ENCODE measurements around the gene FOXA1. TPM values are rescaled to one million over a fixed set of nuclear protein-coding genes. Genes with fewer than 3 reads are reported as not detected.
A peak's percentile ranks its signal among the peaks of the same experiment; 100 is the strongest.

Gene FOXA1
- 0.40 and 8.2 TPM in 2 replicates for total RNA-seq

GRCh38 chr14:37594971-37595808 lies at the start of gene FOXA1, which contains the start of gene TTC6:
Gene FOXA1, minus strand, starts transcription at chr14:37595249. Its CDS starts 277 bp downstream, at chr14:37594972.
Gene TTC6, plus strand, starts transcription at chr14:37595629. Its CDS starts 26,436 bp downstream, at chr14:37622065.
- DNase-seq (ENCODE audit: low read depth) = no peak

- DNase-seq (ENCODE audit: low read depth) = no peak
Measured at GRCh38 chr14:37643701-37644100, 48.7 kb upstream of the FOXA1 start.

- no peak for DNase-seq (ENCODE audit: low read depth)
Measured at GRCh38 chr14:37642125-37642524, 47.1 kb upstream of the FOXA1 start.

GRCh38 chr14:37641117-37641516 lies 46.1 kb upstream of the FOXA1 start:
- no peak for DNase-seq (ENCODE audit: low read depth)

- DNase-seq (ENCODE audit: low read depth) = no peak
Measured at GRCh38 chr14:37638599-37638998, 43.5 kb upstream of the FOXA1 start.

- DNase-seq (ENCODE audit: low read depth) = no peak
Measured at GRCh38 chr14:37637341-37637740, 42.3 kb upstream of the FOXA1 start.

GRCh38 chr14:37625597-37626595 lies 30.8 kb upstream of the FOXA1 start:
- DNase-seq (ENCODE audit: low read depth) = no peak

- peak; percentile 42 for DNase-seq (ENCODE audit: low read depth)
Measured at GRCh38 chr14:37623971-37624370, 28.9 kb upstream of the FOXA1 start.

GRCh38 chr14:37623426-37623951 lies 28.4 kb upstream of the FOXA1 start:
- peak; percentile 67 for DNase-seq (ENCODE audit: low read depth)

GRCh38 chr14:37622231-37622923 lies 27.3 kb upstream of the FOXA1 start:
- DNase-seq (ENCODE audit: low read depth) = no peak

GRCh38 chr14:37620856-37621255 lies 25.8 kb upstream of the FOXA1 start:
- no peak for DNase-seq (ENCODE audit: low read depth)

- DNase-seq (ENCODE audit: low read depth) = no peak
Measured at GRCh38 chr14:37618498-37619028, 23.5 kb upstream of the FOXA1 start.

- no peak for DNase-seq (ENCODE audit: low read depth)
Measured at GRCh38 chr14:37617864-37618365, 22.9 kb upstream of the FOXA1 start.

- no peak for DNase-seq (ENCODE audit: low read depth)
Measured at GRCh38 chr14:37616853-37617252, 21.8 kb upstream of the FOXA1 start.

- no peak for DNase-seq (ENCODE audit: low read depth)
Measured at GRCh38 chr14:37615582-37616289, 20.7 kb upstream of the FOXA1 start.

GRCh38 chr14:37610945-37611523 lies 16.0 kb upstream of the FOXA1 start:
- DNase-seq (ENCODE audit: low read depth) = no peak

- no peak for DNase-seq (ENCODE audit: low read depth)
Measured at GRCh38 chr14:37608649-37609048, 13.6 kb upstream of the FOXA1 start.

- no peak for DNase-seq (ENCODE audit: low read depth)
Measured at GRCh38 chr14:37606678-37607077, 11.6 kb upstream of the FOXA1 start.

- DNase-seq (ENCODE audit: low read depth) = no peak
Measured at GRCh38 chr14:37603688-37604251, 8.7 kb upstream of the FOXA1 start.
